KMS-11 (cell line): ENCODE results near the gene GTF2E1.

Source experiments
- H2AFZ ChIP-seq: fragments of 200-600 bp; sonication (generic); 2 replicates; pipeline ENCODE4 v1.6.1; 2016; ENCODE audit warnings: antibody characterized with exemption, mixed run types, low read depth
- H3K27ac ChIP-seq: fragments of 200-600 bp; sonication (generic); 2 replicates; pipeline ENCODE4 v1.6.1; 2016; ENCODE audit warnings: mild to moderate bottlenecking, mixed run types
- H3K27me3 ChIP-seq: fragments of 200-600 bp; sonication (generic); 2 replicates; pipeline ENCODE4 v1.6.1; 2017; ENCODE audit warnings: mild to moderate bottlenecking, low read depth, mixed run types, moderate library complexity; ENCODE audit not compliant: insufficient read depth
- H3K36me3 ChIP-seq: fragments of 200-600 bp; sonication (generic); 2 replicates; pipeline ENCODE4 v1.6.1; 2017; ENCODE audit warnings: mild to moderate bottlenecking, mixed run types; ENCODE audit not compliant: insufficient read depth
- H3K4me1 ChIP-seq: fragments of 200-600 bp; sonication (generic); 2 replicates; pipeline ENCODE4 v1.6.1; 2016; ENCODE audit warnings: mild to moderate bottlenecking, low read depth, mixed run types; ENCODE audit not compliant: poor library complexity, severe bottlenecking
- H3K4me2 ChIP-seq: fragments of 200-600 bp; sonication (generic); 2 replicates; pipeline ENCODE4 v1.7.0; 2016; ENCODE audit warnings: mild to moderate bottlenecking, mixed run types
- H3K4me3 ChIP-seq: fragments of 200-600 bp; sonication (generic); IDR thresholded peaks from 2 replicates; pipeline ENCODE4 v1.6.1; 2017; ENCODE audit warnings: low read depth, low read length, mixed read lengths; ENCODE audit not compliant: insufficient read depth
- H3K79me2 ChIP-seq: fragments of 200-600 bp; sonication (generic); 2 replicates; pipeline ENCODE4 v1.6.1; 2016; ENCODE audit warnings: low read depth, mixed run types; ENCODE audit not compliant: insufficient read depth
- H3K9ac ChIP-seq: fragments of 200-600 bp; sonication (generic); 2 replicates; pipeline ENCODE4 v1.6.1; 2016; ENCODE audit warnings: mild to moderate bottlenecking, mixed run types
- H4K20me1 ChIP-seq: fragments of 200-600 bp; sonication (generic); 2 replicates; pipeline ENCODE4 v1.6.1; 2016; ENCODE audit warnings: mild to moderate bottlenecking, mixed run types; ENCODE audit not compliant: insufficient read depth
- TF ChIP-seq, protein P1 (sequence below): fragments of 200-600 bp; sonication (generic); conservative IDR thresholded peaks from 2 replicates; pipeline ENCODE4 v1.6.1; 2017; ENCODE audit warnings: low read depth, mild to moderate bottlenecking, antibody characterized with exemption, low read length, moderate library complexity, mixed read lengths

GTF2E1 gene

GRCh38 chr3:120742198-120742848 lies at the start of gene GTF2E1, which contains the start of gene RABL3:
GTF2E1 (plus strand) TSS chr3:120742744; CDS start chr3:120750553, 7,809 bp downstream.
RABL3 (minus strand) TSS chr3:120742516; CDS start chr3:120742507, 9 bp downstream.
- TF ChIP-seq, protein P1, sequence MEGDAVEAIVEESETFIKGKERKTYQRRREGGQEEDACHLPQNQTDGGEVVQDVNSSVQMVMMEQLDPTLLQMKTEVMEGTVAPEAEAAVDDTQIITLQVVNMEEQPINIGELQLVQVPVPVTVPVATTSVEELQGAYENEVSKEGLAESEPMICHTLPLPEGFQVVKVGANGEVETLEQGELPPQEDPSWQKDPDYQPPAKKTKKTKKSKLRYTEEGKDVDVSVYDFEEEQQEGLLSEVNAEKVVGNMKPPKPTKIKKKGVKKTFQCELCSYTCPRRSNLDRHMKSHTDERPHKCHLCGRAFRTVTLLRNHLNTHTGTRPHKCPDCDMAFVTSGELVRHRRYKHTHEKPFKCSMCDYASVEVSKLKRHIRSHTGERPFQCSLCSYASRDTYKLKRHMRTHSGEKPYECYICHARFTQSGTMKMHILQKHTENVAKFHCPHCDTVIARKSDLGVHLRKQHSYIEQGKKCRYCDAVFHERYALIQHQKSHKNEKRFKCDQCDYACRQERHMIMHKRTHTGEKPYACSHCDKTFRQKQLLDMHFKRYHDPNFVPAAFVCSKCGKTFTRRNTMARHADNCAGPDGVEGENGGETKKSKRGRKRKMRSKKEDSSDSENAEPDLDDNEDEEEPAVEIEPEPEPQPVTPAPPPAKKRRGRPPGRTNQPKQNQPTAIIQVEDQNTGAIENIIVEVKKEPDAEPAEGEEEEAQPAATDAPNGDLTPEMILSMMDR, result no peak
- Histone ChIP-seq H3K36me3 (no peaks in the 10 kb centered on the region), H3K9ac (peak within 1 kb of the TSS; percentile 94), H3K4me1 (peaks cover 6% of the 10 kb centered on the region), H2AFZ (peak within 1 kb of the TSS; percentile 97), H3K79me2 (peaks cover 40% of the 10 kb centered on the region; the same call in 1 of the 2 replicates), H3K4me2 (peak within 1 kb of the TSS; percentile 94), H3K27me3 (no peaks in the 10 kb centered on the region), H3K27ac (peak within 1 kb of the TSS; percentile 97), H3K4me3 (peak within 1 kb of the TSS; percentile 90), H4K20me1 (no peaks in the 10 kb centered on the region)

- Histone ChIP-seq H3K36me3 (no peaks in the 10 kb centered on the region), H3K79me2 (no peaks in the 10 kb centered on the region), H3K27ac (no peak overlapping the region), H3K9ac (no peak overlapping the region), H3K4me2 (no peak overlapping the region), H4K20me1 (no peaks in the 10 kb centered on the region), H3K4me1 (peaks cover 4% of the 10 kb centered on the region), H2AFZ (no peak overlapping the region), H3K27me3 (no peaks in the 10 kb centered on the region), H3K4me3 (no peak overlapping the region)
- TF ChIP-seq, protein P1, result no peak
These were observed 48.9 kb upstream of the GTF2E1 start for GRCh38 chr3:120693439-120694171.

- Histone ChIP-seq H3K79me2 (no peaks in the 10 kb centered on the region), H3K36me3 (no peaks in the 10 kb centered on the region), H2AFZ (no peak overlapping the region), H3K27ac (no peak overlapping the region), H3K27me3 (no peaks in the 10 kb centered on the region), H3K9ac (no peak overlapping the region), H3K4me2 (no peak overlapping the region), H4K20me1 (no peaks in the 10 kb centered on the region), H3K4me3 (no peak overlapping the region), H3K4me1 (no peaks in the 10 kb centered on the region)
- TF ChIP-seq, protein P1, result no peak
These were observed 43.2 kb upstream of the GTF2E1 start for GRCh38 chr3:120699333-120699732.

DNA sequence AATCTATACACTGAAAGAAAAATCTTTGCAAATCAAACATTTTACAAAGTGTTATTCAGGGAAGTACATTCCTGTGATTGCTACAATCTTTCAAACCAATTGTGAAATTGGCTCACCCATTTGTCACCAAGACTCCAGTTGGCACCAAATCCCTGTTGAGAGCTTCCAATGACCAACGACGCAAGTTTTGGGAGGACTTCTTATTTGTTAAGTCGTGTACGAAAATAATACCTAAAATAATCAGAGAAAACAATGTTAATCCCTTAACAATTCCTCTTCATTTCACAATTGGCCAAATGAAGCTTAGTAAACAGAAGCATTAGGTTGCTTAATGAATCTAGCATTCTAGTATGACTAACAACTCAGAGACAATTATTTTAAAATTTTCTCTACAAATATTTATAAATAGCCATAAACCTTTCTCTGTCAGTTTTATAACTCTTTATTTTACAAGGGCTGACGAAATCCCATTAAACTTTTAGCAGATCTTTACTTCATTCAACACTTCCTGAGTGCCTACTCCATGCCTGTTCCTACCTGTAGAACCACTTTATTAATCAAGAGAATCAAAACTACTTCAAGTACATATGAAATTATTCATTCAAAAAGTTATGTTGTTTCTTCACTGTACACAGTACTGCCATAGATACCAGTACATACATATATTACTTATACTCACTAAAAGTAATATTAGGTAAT lies 36.5 kb upstream of the GTF2E1 start:
- H3K27me3 ChIP-seq, result no peaks in the 10 kb centered on the region
- no peak overlapping the region for H3K4me3 ChIP-seq
- H3K27ac ChIP-seq, result no peak overlapping the region

More for the DNA sequence above, 36.5 kb upstream of the GTF2E1 start:
- Histone ChIP-seq H4K20me1 (no peaks in the 10 kb centered on the region), H3K9ac (no peak overlapping the region), H3K36me3 (no peaks in the 10 kb centered on the region), H3K4me1 (no peaks in the 10 kb centered on the region), H3K4me2 (no peak overlapping the region), H3K79me2 (no peaks in the 10 kb centered on the region), H2AFZ (no peak overlapping the region)
- TF ChIP-seq, protein P1, result no peak
